HG03025 (cell line): ENCODE results near the gene BOC.

Experiments used
- ATAC-seq: cut with Tn5 transposase; IDR thresholded peaks from one replicate; pipeline ENCODE4 v1.9.1; 2021; ENCODE audit warnings: mild to moderate bottlenecking, moderate library complexity; ENCODE audit not compliant: unreplicated experiment, low FRiP score

Gene BOC

GRCh38 chr3:113249111-113249510, 37.8 kb downstream of the BOC start:
- no peak for ATAC-seq

GRCh38 chr3:113249601-113250000, 38.2 kb downstream of the BOC start:
- no peak for ATAC-seq

GRCh38 chr3:113250566-113250965, 39.2 kb downstream of the BOC start:
- no peak for ATAC-seq

- no peak for ATAC-seq
Observed at GRCh38 chr3:113251817-113252216, 40.5 kb downstream of the BOC start.

GRCh38 chr3:113252553-113252952, 41.2 kb downstream of the BOC start:
- ATAC-seq, result no peak

- ATAC-seq, result no peak
Observed at GRCh38 chr3:113253702-113254101, 42.3 kb downstream of the BOC start.

- ATAC-seq, result no peak
Observed at GRCh38 chr3:113254171-113254947, 43.0 kb downstream of the BOC start.

GRCh38 chr3:113255100-113255853, 43.9 kb downstream of the BOC start:
- no peak for ATAC-seq

DNA sequence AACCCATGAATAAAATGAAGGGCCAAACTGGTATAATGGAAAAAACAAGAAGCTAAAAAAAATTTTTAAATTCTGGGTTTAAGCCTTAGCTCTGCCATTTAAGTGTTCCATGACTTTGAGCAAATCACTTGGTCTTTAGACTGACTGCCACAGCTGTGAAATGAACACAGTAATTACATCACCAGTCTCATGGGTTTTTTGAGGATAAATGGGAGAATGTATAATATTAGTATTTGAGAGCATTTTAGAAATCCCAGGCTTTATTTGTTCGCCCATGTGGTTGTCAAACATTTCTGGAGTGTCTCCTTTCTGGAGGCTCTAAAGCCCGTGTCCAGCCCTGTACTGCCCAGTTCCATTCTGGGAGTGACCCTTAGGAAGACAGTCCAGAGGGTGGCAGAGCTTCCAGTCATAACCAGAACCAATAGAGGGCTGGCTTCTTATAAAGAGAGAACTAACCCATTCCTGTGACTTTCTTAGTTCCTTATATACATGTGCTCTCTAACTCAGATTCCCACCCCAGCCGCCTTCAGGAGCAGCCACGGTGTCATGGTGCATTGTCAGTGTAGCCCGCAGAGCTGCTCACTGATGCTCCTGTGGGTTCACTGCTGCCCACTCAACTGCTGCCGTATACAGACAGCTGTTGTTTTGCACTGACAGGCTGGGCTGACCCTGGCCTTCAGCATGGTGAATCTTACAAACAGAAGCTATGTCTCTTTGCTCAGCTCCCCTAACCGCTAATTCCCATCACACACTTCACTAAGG, 44.7 kb downstream of the BOC start:
- no peak for ATAC-seq

DNA sequence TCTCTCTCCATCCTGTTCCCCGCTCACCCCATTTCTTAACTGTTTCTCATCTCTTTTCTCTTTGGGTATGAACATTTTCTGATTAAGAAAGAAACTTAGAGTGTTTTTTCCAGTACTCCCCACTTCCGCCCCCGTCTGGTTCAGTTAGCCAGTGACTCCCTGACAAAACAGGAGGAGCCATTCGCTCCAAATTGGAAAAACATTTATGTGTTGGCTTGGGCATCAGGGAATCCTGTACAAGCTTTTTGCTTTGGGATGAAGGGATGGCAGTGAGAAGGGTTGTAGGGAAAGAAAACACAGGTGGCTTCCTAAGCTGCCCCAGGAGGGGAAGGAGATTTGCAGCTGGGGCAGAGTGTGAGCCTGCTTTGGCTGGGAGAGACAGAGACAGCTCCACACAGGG, 47.0 kb downstream of the BOC start:
- no peak for ATAC-seq

DNA sequence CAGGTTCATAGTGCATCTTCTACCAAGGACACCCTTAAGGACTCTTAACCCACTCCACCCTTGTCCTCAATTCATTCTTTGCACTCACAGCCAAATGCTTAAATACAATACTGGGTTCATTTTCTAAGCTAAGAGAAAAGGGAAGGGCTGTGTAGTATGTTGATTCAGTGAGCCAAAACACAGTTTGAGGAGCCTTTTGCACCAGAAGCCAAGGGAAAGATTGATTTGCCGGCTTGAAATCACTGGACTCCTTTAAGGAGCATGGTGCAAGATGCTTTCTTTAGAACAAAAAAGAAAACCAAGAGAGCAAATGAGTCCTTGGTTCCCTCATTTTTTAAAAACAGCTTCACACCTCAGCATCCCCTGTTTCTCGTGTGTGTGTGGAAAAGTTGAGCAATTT, 47.8 kb downstream of the BOC start:
- no peak for ATAC-seq

DNA sequence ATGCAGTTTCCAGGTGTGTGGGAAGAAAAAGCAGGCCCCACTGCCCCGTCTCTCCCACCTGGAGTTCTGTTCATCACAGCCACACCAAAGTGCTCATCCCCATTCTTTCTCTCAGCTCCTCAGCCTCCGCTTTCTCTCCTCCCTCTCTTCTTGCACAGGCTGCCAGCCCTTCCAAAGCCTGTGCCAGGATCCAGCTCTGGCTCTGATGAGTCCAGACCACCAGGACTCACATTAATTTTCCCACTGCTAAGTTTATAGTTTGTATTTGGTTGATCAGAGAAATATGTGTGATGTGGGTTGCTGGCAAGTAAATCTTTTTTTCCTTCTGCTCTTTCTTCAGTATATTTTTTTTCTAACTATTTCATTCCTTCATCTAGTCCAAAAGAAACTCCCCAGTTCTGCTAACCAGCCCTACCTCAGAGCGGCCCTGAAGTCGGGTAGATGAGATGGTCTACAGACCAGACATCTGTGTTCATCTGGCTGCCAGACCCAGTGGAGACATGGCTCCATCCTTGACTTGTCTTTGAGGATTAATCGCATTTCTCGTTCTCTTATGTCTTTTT, 49.8 kb downstream of the BOC start:
- ATAC-seq, result no peak

- no peak for ATAC-seq
Observed at GRCh38 chr3:113261626-113262303, 50.4 kb downstream of the BOC start.

GRCh38 chr3:113262304-113262665, 50.9 kb downstream of the BOC start:
- no peak for ATAC-seq

GRCh38 chr3:113263020-113263419, 51.7 kb downstream of the BOC start:
- no peak for ATAC-seq

DNA sequence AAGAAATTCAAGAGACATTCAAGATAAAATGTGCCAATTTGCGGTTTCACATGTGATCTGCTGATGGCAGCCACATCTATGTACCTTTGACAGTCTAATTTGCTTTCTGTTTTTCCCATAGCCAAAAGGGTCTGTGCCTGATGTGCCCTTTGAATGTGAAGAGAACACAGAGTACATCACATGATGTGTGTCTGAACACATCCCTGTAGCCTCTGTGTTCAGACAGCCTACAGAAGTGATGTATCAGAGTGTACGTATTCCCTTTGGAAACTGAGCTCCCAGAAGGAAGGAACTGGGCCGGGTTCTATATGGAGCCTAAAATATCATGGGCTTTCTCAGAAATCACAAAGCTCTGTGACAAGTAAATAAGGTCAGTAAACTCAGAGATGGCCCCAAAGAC, 52.4 kb downstream of the BOC start:
- no peak for ATAC-seq

DNA sequence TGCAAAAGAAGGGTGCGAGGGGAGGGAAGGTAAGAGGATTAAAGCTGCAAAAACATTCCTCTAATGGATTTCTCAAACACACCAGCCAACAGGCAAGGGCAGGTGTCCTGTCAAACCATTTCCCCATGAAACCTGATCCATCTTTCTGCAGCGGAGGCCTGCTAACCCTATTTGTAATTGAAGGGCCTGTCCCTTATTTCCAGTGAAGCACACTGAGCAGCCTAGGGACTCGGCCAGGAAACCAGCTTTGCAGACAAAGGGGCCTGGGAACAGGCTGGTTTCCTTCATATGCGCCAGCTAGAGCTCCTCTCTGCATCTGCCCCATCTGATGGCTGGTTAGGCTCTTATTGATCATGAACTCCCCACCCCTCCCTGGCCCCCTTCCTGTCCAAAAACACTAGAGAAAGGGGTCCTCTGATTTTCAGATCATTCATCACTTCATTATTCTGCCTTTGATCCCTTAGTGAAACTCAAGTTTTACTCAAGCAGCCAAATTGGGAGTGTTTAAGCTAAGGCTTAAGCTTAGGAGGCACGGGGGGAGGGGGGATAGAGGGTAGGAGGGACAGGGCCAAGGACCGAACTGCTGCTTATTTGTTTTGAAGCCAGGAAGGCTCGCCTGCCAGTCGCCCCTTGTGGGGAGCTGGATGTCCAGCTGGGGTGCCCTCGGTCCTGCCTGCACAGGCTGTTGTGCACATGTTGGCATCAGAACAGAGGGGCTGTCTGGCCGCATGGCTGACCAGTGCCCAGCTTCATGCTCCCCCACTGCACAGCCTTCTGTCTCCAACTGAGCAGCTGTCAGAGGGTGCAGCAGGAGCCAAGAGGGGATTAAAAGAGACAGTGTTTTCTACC, 53.1 kb downstream of the BOC start:
- ATAC-seq, result no peak

GRCh38 chr3:113265231-113265630, 53.9 kb downstream of the BOC start:
- no peak for ATAC-seq

DNA sequence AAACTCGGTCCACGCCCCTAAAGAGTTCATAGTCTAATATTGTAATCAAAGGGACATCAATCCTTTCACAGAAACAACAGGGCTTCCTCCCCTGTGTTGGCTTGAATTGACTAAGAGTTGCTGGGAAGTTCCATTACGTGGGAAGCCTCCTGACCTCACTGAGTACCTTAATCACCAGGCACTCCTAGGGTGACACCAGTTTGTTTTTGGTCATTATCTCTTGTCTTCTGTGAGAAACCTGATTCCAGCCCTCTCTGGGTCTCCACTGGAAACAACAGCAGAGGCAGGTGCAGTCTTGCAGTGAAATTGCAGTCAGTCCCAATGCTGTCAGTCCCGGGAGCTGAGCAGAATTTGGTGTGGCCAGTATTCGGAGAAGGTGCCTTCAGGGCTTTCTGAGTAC, 55.4 kb downstream of the BOC start:
- ATAC-seq, result no peak

DNA sequence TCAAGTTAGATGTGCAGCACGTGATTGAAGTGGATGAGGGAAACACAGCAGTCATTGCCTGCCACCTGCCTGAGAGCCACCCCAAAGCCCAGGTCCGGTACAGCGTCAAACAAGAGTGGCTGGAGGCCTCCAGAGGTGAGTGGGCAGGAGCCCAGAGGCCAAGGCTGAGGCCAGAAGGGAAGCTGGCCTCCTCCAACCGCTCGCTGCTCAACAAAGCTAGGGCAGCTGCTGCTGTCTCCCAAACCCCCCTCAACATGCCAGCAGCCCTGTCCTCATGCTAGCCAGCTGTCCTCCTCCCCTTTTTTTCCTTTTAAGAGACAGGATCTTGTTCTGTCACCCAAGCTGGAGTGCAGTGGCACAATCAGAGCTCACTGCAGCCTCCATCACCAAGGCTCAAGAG, 57.0 kb downstream of the BOC start:
- no peak for ATAC-seq
